Measurements from ENCODE around the gene MACROD2.

Gene MACROD2

DNA sequence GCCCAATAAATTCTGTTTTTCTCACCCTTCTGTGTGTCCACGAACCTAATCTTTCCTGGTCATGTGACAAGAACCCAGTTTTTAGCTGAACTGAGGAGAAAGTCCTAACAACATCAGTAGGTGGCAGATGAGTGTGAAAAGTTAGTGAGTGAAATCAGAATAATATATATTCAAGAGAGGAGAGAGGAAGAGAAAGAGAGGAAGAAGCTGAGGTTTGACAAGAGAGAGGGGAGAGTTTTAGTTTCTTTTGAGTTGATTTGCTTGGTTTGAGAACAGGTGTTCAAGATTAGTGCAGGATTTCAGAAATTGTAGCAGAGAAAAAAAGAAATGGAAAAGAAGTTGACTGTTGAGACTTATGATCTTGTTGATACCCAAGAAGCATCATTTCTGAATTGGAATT, 1272.6 kb downstream of the MACROD2 start:
- DNase-seq (ENCODE audit: low read depth in 2 of 2), result no peak

DNA sequence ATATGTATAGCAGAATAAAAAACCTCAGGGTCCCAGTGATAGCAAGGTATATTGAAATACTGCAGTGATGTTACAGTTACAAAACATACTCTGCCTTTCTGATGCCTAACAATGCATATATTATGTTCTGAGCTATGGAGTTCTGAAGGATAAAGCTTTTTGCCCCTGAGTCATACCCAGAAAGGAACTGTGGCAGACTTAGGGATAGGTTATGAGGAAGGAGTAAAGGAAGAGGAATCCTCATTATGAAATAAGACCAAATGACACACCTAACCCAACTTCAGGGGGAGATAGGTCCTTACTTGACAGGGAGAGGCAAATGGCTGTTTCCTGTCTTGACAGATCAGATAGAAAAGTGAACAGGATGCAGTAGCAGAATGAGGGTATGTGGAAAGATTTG, 1282.7 kb downstream of the MACROD2 start:
- DNase-seq (ENCODE audit: low read depth in 2 of 2), result no peak

DNA sequence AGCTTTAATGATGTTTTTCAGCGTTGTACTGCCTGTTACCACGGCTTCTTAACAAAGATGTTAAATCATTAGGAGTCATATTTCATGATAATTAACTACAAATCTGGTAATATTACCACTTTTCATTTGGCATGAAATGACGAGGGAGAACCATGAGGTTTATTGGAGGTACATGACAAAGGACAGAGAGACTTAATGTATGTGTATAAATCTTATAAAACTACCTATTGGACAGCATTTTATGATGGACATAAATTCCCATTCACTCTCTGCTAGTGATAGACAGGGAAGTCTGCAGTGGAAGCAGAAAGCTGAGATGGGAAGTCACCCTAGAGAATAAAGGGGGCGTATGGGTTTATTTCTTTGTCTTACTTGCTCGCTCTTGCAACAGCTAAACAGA, 1292.0 kb downstream of the MACROD2 start:
- DNase-seq (ENCODE audit: low read depth in 2 of 2), result no peak

DNA sequence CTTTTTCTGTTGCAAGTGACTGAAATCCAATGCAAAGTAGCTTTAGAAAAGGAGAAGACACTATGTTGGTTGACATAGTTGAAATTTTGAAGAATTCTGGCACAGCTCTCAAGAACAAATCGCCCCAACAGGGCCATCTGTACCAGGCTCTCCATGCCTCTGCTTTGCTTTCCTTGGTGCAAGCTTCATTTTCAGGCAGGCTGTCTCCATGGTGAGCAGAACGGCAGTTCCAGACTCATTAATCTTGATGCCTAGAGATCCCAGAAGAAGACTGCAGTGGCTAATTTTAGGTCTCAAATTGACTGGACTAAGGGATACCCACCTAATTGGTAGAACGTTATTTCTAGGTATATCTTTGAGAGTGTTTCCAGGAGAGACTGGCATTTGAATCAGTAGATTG, 1292.8 kb downstream of the MACROD2 start:
- no peak for DNase-seq (ENCODE audit: low read depth in 2 of 2)

DNA sequence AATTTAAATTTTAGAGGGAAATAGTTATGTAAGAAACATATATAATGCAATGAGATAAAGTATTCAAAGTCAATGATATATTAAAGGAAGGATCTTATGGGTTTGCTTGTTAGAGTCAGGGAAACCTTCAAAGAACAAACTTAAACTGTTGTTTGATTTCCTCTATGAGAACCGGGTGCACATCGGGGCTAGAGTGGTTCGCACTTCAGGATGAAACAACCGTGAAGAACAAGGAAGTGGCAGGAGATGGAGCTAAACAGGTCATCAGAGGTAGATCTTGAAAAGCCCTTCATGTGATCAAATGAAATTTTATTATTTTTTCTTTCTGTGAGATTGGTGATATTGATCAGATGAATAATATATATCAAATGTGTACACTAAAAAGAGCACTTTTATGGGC, 1294.0 kb downstream of the MACROD2 start:
- no peak for DNase-seq (ENCODE audit: low read depth in 2 of 2)

DNA sequence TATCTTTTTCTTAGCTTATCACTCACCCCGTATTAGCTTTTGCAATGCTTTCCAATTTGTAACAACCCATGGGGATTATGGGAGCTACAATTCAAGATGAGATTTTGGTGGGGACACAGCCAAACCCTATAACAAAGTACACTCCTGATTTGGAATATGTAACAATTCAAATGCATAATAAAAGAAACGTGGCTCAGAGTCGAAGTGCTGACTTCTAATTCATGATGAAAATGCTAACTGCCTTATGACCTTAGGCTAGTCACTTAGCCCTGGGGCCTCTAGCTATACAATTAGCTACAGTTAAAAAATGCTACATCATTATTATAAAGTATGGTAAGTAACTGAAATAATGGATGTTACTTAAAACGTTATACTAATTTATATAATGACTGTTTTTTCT, 1297.1 kb downstream of the MACROD2 start:
- no peak for DNase-seq (ENCODE audit: low read depth in 2 of 2)

DNA sequence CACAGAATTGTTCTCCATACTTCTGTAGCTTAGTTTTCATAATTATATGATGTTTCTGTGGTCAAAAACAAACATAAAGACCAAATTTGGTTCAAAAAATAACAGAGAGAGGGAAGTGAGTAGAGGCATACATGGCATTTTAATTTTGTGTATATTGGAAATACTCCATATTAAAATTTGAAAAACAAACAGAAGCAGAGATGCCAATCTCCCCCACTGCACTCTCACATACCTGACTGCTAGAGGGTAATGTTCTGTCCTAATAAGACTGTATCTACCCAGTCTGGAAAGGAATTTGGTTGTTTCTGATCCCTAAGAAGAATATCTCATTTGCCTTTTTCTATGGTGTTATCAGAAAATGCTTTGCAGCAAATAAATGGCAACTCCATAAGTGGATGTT, 1301.1 kb downstream of the MACROD2 start:
- no peak for DNase-seq (ENCODE audit: low read depth in 2 of 2)

DNA sequence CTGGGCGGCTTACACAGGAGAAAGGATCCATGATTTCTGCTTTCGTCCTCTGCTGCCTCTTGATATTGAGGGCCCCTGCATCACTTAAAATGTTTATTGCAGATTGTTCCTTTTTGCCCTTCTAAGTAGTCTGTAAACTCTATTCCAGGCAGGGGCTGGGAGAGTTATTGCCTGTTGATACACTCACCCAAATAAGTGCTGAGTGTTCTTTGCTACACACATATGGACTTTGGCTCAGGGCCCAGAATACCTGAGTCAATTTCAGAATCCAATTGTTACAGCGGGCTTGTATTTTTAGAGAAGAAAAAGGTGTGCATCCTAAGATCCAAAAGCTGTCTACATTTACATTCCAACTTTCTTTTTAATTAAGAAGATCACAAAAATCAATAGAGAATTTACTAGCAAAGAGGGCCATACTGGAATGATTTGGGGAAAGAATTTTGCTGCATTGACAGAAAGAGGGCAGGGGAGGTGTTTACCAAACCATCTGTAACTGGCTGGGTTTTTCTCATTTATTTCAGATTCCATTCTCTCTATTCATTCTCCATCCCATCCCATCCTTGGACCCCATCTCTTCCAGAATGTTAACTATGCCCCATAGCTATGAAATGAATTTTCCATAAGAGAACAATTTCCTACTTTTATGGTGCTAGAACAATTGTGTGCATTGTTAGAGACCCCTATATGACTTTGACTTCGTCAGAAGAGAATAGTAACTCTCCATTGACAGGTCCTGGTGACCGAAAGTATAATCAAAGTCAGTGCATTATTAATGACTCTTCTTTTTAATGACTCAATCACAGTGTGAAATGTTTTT, 1302.0 kb downstream of the MACROD2 start:
- DNase-seq (ENCODE audit: low read depth in 2 of 2), result no peak

DNA sequence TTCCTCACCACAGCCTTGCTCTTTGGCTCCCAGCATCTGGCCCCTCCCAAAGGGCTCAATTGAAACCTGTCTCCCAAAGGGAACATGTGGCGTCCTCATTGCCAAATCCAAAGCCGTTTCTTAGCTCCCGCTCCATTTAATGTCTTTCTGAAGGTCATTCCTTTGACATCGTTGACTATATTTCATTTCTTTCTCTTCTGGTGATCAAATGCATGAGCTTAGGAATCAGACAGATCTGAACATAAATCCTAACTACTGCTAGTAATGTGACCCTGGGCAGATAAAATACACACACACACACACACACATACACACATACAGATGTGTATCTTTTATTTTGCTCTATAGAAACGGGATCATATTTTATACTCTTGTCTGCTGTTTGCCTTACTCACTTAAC, 1306.8 kb downstream of the MACROD2 start:
- no peak for DNase-seq (ENCODE audit: low read depth in 2 of 2)

DNA sequence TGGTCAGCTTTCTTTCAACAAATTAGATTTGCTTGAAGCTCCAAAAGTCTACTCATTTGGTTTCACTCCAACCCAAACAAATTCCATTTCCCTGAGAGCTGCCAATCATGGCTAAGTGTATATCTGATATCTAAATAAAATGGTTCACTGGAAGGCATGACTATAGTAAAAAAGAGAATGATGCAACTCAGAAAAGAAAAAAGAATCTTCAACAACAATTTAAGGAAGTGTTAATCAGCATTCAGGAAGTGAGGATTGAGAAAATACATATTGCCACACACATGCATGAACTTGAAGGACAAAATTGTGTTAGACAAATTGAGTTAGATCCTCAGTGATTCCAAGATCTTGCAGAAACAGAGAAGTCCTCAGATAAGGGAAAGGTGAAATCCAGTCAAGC, 1315.0 kb downstream of the MACROD2 start:
- no peak for DNase-seq (ENCODE audit: low read depth in 2 of 2)

DNA sequence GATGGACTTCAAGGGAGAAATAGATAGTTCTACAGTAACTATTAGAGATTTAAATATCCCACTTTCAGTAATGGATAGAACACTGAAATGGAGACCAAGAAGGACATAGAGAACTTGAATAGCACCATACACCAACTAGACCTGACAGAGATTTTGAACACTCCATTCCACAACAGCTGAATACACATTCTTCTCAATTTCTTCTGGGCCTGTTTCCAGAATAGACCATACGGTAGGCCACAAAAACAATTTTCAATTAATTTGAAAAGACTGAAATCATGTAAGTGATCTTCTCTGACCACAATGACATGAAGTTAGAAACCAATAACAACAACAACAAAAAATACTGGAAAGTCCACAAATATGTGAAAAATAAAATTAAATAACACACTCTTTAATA, 1321.2 kb downstream of the MACROD2 start:
- no peak for DNase-seq (ENCODE audit: low read depth in 2 of 2)

DNA sequence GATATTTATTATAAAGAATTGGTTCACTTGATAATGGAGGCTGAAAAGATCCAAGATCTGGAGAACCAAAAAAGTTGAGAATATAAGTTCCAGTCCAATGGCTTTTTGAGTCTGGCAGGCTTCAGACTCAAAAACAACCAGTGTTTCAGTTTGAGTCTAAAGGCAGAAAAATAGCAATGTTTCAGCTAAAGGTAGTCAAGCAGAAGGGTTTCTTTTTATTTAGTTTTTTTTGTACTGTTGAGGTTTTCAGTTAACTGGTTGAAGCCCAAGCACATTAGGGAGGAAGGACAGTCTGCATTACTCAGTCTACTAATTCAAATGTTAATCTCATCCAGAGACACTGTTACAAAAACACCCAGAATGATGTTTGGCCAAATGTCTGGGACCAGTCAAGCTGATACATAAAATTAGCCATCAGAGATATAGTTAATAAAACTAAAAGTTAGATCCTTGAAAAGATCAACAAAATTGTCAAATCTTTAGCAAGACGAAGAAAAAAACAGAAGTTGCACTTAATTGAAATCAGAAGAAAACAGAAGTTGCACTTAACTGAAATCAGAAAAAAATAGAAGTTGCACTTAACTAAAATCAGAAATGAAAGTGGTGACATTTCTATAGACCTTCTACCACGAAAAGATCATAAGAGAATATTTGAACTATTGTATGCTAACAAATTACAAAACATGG, 1322.4 kb downstream of the MACROD2 start:
- no peak for DNase-seq (ENCODE audit: low read depth in 2 of 2)

DNA sequence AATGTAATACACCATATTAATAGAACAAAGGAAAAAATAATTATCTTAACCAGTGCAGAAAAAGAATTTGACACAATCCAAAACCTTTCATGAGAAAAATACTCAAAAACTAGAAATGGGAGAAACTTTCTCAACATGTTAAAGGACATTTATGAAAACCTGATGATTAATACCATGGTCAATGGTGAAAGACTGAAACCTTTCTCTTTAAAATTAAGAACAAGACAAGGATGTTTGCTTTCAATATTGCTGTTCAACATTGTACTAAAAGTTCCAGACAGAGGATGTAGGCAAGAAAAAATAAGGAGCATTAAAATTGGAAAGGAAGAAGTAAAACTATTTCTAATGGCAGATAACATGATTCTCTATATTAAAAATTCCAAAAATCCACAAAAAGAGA, 1323.4 kb downstream of the MACROD2 start:
- DNase-seq (ENCODE audit: low read depth in 2 of 2), result no peak

DNA sequence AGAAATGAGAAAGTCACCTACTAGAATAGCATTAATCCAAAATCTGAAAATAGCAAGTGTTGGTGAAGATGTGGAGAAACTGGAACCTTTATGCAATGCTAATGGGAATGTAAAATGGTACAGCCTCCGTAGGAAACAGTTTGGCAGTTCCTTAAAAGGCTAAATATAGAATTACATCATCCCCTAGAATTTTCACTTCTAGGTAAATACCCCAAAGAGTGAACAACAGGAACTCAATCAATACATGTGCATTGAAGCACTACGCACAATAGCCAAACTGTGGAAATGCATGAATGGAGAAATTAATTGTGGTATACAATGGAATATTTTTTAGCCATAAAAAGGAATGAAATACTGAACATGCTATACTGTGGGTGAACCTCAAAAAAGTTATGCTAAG, 1324.1 kb downstream of the MACROD2 start:
- DNase-seq (ENCODE audit: low read depth in 2 of 2), result no peak

DNA sequence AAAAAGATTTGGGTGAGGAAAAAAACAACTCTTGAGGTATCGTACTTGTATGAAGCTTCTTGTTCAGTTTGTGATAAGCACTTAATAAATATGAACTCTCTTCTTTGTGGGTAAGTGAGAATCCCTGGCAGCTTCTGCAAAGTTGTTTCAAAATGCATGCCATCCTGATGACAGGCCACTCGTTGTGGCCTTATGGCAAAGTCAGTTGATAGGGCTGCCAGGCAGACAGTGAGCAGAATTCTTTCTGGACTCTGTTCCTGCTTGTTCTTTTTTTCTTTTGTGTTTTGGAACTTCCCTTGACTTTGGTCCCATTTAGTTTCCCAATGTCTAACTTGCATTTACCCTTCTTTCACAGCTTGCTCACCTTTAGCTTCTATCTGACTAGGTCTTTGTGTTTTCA, 1325.6 kb downstream of the MACROD2 start:
- no peak for DNase-seq (ENCODE audit: low read depth in 2 of 2)

DNA sequence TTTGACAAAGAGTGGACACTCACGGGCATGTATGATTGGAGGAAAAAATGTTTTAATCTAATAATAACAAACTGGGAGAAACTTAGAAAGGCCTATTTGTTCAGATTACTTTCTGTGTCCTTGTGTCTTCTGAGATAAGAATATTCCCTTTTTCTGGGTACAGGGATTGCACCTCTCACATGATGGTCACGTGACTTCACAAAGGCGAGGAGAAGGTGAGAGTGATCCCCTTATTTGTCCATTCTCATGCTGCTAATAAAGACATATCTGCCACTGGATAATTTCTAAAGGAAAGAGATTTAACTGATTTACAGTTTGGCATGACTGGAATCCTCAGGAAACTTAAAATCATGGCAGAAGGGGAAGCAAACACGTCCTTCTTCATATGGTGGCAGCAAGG, 1331.8 kb downstream of the MACROD2 start:
- DNase-seq (ENCODE audit: low read depth in 2 of 2), result no peak

DNA sequence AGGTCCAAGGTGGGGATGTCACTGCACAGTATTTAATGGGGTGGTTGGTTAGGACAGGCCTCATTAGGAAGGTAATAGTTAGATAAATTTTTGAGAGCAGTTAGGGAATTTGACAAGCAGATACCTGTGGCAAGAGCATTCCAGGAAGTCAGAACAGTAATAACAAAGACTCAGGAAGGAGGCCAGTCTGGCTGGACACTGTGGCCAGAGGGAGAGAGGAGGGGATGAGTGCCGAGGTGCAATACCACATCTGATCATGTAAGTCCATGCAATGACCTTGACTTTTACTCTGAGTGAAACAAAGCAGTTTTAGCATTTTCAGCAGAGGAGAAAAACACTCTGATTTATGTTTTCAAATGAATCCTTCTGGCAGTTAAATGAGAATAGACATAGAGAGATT, 1332.8 kb downstream of the MACROD2 start:
- DNase-seq (ENCODE audit: low read depth in 2 of 2), result no peak

DNA sequence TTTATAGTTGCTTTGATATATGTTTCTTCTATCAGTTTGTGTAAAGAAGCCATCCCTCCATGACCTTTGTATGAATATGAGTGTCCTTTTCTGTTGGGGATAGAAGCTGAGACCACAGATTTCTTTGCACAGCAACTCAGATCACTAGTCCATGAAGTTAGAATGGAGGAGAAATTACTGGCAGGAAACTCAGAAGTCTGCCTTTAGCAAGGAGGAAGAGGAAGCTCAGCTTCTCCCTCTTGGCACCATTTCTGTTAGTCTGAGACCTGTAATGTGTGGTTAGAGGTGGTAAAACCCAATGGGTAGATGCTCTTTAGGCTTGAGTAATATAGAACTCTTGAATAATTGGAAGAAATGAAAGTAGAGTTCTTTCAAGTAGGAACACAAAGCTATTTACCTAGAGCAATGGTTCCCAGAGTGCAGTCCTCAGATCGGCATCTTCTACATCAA, 1337.4 kb downstream of the MACROD2 start:
- DNase-seq (ENCODE audit: low read depth in 2 of 2), result no peak

DNA sequence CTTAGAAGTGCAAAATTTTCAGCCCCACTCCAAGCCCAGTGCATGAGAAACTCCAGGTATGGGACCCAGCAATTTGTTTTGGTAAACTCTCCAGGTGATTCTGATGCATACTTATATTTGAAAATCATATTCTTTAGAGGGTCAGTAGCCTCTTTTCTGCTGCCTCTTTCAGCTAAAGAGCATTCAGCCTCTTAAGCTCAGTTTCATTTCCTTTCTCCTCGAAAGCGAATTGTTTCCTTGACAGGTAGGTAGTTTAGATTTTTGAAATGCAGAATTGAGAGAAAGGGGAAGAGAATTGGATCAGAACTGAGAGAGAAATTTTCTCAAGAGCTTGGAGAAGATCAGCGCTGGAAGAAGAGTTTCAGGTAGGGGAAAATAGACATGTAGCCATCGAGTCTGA, 1337.9 kb downstream of the MACROD2 start:
- DNase-seq (ENCODE audit: low read depth in 2 of 2), result no peak

DNA sequence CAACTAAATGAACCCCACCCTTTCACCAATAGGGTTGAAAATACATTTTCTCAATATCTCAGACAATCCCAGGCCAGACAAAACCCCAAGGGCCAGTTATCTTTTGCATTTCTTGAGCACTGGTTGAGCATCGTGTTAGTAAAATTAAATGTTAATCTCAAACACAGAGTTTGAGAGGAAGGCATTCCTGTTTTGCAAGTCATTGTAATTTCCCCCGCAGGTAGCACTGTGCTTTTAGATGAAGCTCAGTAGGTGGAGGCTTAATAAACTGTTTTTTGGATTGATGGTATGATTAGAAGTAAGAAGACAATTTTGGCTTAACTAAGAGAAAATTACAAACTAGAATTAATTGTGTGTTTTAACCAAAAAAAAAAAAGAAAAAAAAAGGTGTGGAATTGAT, 1340.7 kb downstream of the MACROD2 start:
- DNase-seq (ENCODE audit: low read depth in 2 of 2), result no peak

DNA sequence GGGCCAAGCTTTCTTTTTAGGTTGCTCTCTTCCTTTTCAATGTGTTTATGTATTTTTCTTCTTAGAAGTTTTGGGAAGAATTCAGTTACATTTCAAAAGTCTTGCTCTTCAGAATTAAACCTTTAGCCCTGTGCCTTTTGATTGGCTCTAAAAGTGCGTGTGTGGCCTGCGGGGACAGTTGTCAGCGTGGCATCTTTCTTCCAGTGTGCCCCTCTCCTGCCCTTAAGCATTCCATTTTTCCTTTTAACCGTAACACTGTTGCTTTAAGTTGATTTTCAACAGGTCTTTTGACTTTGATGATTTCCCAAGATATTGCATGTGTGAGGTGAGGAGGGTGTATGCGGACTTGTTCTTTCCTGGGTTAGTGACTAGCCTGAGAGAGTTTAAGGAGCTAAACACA, 1341.2 kb downstream of the MACROD2 start:
- no peak for DNase-seq (ENCODE audit: low read depth in 2 of 2)

DNA sequence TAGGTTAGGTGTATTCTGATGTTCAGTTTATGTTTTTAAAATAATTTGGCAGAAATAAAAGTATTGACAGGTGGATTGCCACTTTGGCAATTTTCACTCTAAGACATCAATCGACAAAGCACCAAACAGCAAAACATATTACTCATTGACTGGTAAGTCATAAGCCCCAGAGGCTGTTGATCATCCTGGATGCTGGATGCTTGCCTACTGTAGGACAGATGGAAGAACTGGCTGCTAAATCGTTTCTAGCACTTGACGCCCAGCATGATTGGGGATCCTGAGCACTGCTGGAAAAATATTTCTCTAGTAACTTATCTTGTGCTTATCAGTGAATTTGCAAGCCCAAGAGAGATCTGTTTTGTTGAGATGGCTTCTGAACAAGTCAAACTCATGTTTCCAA, 1343.9 kb downstream of the MACROD2 start:
- DNase-seq (ENCODE audit: low read depth in 2 of 2), result no peak

DNA sequence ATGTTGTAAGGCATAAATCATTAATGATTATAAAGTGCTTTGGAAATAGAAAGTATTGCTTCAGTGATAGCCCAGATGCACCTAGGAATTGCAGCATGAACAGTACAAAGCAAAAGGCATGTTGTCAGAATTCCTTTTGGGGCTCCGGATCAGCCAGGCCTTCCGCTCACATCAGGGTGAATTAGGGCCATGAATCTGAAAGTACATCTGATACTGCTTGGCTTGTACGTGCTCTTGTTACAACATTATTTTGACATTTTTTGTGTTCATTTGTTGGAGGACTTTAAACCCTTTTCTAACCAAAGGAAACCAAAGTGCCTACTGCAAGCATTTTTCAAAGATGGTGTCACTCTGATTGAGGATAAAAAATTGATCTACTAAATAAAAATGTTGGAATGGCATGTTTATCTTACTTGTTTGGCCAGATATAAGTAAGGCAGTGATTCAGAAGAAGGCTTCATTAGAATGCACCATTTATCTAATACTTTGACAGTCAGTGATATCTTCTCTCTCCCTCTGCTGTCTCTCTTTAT, 1347.7 kb downstream of the MACROD2 start:
- DNase-seq (ENCODE audit: low read depth in 2 of 2), result no peak

Measured in stimulated activated CD4-positive, alpha-beta T cell treated with anti-CD3 and anti-CD28 coated beads, Interleukin-1b, Interleukin-23, amount 100 ng/mL, for 1 hour (primary cell).